ENCODE results near the gene CREBRF. TPM values are rescaled to one million over a fixed set of nuclear protein-coding genes. Genes with fewer than 3 reads are reported as not detected.
A peak's percentile ranks its signal among the peaks of the same experiment; 100 is the strongest.
"Not testable (repeated sequence)": the region's sequence is repeated elsewhere in the genome, so short reads cannot be mapped to it uniquely, and the experiment has no call there.

CREBRF gene
- total RNA-seq, 1 donor from 2014 or later: 17.8 TPM

- DNase-seq (ENCODE audit: low spot score, unreplicated experiment): no peak
- Mint-ChIP-seq H3K4me3 (ENCODE audit: low read depth) (no peak overlapping the region), H3K9me3 (ENCODE audit: low read depth) (no peaks in the 10 kb centered on the region), H3K4me1 (ENCODE audit: low read depth) (no peaks in the 10 kb centered on the region), H3K36me3 (ENCODE audit: insufficient read depth) (peaks cover 15% of the 10 kb centered on the region), H3K27ac (no peak overlapping the region), H3K27me3 (no peaks in the 10 kb centered on the region)
- no peak for TF ChIP-seq CTCF (IDR thresholded peaks at IDR 0.05; ENCODE audit: unreplicated experiment)
These were observed 63.6 kb downstream of the CREBRF start for GRCh38 chr5:173119719-173120118.

- Mint-ChIP-seq H3K27me3 (no peaks in the 10 kb centered on the region), H3K36me3 (ENCODE audit: insufficient read depth) (peaks cover 26% of the 10 kb centered on the region), H3K27ac (no peak overlapping the region), H3K4me1 (ENCODE audit: low read depth) (no peaks in the 10 kb centered on the region), H3K9me3 (ENCODE audit: low read depth) (no peaks in the 10 kb centered on the region), H3K4me3 (ENCODE audit: low read depth) (no peak overlapping the region)
- no peak for DNase-seq (ENCODE audit: low spot score, unreplicated experiment)
- no peak for TF ChIP-seq CTCF (IDR thresholded peaks at IDR 0.05; ENCODE audit: unreplicated experiment)
These were observed 67.3 kb downstream of the CREBRF start for GRCh38 chr5:173123416-173123815.

GRCh38 chr5:173132166-173132565 is 76.0 kb downstream of the CREBRF start:
- H3K4me1 Mint-ChIP-seq (ENCODE audit: low read depth); H3K9me3 Mint-ChIP-seq (ENCODE audit: low read depth); H3K4me3 Mint-ChIP-seq (ENCODE audit: low read depth); H3K27me3 Mint-ChIP-seq; H3K27ac Mint-ChIP-seq; DNase-seq (ENCODE audit: low spot score, unreplicated experiment); H3K36me3 Mint-ChIP-seq (ENCODE audit: insufficient read depth): not testable (repeated sequence)

GRCh38 chr5:173138707-173139106 is 82.6 kb downstream of the CREBRF start:
- no peaks in the 10 kb centered on the region for H3K9me3 Mint-ChIP-seq (ENCODE audit: low read depth)
- H3K4me3 Mint-ChIP-seq (ENCODE audit: low read depth): no peak overlapping the region
- DNase-seq (ENCODE audit: low spot score, unreplicated experiment): no peak
- no peaks in the 10 kb centered on the region for H3K36me3 Mint-ChIP-seq (ENCODE audit: insufficient read depth)
- H3K27me3 Mint-ChIP-seq: no peaks in the 10 kb centered on the region
- H3K27ac Mint-ChIP-seq: no peak overlapping the region
- no peak for TF ChIP-seq CTCF (IDR thresholded peaks at IDR 0.05; ENCODE audit: unreplicated experiment)
- H3K4me1 Mint-ChIP-seq (ENCODE audit: low read depth): no peaks in the 10 kb centered on the region

- Mint-ChIP-seq H3K4me3 (ENCODE audit: low read depth) (no peak overlapping the region), H3K27me3 (no peaks in the 10 kb centered on the region), H3K36me3 (ENCODE audit: insufficient read depth) (no peaks in the 10 kb centered on the region), H3K9me3 (ENCODE audit: low read depth) (no peaks in the 10 kb centered on the region), H3K27ac (peak overlapping the region; percentile 48), H3K4me1 (ENCODE audit: low read depth) (no peaks in the 10 kb centered on the region)
- TF ChIP-seq CTCF (IDR thresholded peaks at IDR 0.05; ENCODE audit: unreplicated experiment): no peak
- DNase-seq (ENCODE audit: low spot score, unreplicated experiment): no peak
These were observed 83.5 kb downstream of the CREBRF start for GRCh38 chr5:173139631-173140030.

- Mint-ChIP-seq H3K36me3 (ENCODE audit: insufficient read depth) (peaks cover 2% of the 10 kb centered on the region), H3K27me3 (no peaks in the 10 kb centered on the region), H3K27ac (no peak overlapping the region), H3K4me3 (ENCODE audit: low read depth) (no peak overlapping the region), H3K9me3 (ENCODE audit: low read depth) (no peaks in the 10 kb centered on the region), H3K4me1 (ENCODE audit: low read depth) (peaks cover 2% of the 10 kb centered on the region)
- no peak for DNase-seq (ENCODE audit: low spot score, unreplicated experiment)
- no peak for TF ChIP-seq CTCF (IDR thresholded peaks at IDR 0.05; ENCODE audit: unreplicated experiment)
These were observed 84.6 kb downstream of the CREBRF start for GRCh38 chr5:173140769-173141168.
